ENCODE measurements around the gene ZNF862. TPM values are rescaled to one million over a fixed set of nuclear protein-coding genes. Genes with fewer than 3 reads are reported as not detected.

The ZNF862 gene
- total RNA-seq, 1 experiment from 2014 or later, result 42.4 TPM

GRCh38 chr7:149823631-149824199 lies 14.5 kb upstream of the ZNF862 start:
- intact Hi-C loops (cut with micrococcal nuclease; ENCODE audit: unreplicated experiment), result no loop called here
- no peak for DNase-seq
- CTCF ChIA-PET, result no interaction called here
- Histone ChIP-seq H3K9me2 (ENCODE audit: insufficient read depth) (no peaks in the 10 kb centered on the region), H2AFZ (no peak overlapping the region), H3K9me3 (ENCODE audit: insufficient read depth, low read depth) (no peaks in the 10 kb centered on the region), H3K4me2 (no peak overlapping the region), H3F3A (ENCODE audit: insufficient read depth, low read depth) (no peaks in the 10 kb centered on the region), H3K79me2 (ENCODE audit: low read depth) (no peaks in the 10 kb centered on the region), H3K4me1 (replicated peaks; ENCODE audit: insufficient read depth) (no peaks in the 10 kb centered on the region), H4K20me1 (ENCODE audit: insufficient read depth) (no peaks in the 10 kb centered on the region), H3K4me3 (no peak overlapping the region), H3K27ac (no peak overlapping the region), H3K27me3 (ENCODE audit: insufficient read depth, low read depth) (peaks cover 54% of the 10 kb centered on the region), H3K36me3 (ENCODE audit: low read depth) (no peaks in the 10 kb centered on the region)
- BruUV-seq (replicated peaks), result no TSS peak
- POLR2A ChIA-PET (ENCODE audit: unreplicated experiment), result no interaction called here
- TF ChIP-seq EZH2 (IDR thresholded peaks at IDR 0.05; ENCODE audit: low read depth), result no peak
- TF ChIP-seq, protein P1, sequence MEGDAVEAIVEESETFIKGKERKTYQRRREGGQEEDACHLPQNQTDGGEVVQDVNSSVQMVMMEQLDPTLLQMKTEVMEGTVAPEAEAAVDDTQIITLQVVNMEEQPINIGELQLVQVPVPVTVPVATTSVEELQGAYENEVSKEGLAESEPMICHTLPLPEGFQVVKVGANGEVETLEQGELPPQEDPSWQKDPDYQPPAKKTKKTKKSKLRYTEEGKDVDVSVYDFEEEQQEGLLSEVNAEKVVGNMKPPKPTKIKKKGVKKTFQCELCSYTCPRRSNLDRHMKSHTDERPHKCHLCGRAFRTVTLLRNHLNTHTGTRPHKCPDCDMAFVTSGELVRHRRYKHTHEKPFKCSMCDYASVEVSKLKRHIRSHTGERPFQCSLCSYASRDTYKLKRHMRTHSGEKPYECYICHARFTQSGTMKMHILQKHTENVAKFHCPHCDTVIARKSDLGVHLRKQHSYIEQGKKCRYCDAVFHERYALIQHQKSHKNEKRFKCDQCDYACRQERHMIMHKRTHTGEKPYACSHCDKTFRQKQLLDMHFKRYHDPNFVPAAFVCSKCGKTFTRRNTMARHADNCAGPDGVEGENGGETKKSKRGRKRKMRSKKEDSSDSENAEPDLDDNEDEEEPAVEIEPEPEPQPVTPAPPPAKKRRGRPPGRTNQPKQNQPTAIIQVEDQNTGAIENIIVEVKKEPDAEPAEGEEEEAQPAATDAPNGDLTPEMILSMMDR (conservative IDR thresholded peaks at IDR 0.05), result no peak

DNA sequence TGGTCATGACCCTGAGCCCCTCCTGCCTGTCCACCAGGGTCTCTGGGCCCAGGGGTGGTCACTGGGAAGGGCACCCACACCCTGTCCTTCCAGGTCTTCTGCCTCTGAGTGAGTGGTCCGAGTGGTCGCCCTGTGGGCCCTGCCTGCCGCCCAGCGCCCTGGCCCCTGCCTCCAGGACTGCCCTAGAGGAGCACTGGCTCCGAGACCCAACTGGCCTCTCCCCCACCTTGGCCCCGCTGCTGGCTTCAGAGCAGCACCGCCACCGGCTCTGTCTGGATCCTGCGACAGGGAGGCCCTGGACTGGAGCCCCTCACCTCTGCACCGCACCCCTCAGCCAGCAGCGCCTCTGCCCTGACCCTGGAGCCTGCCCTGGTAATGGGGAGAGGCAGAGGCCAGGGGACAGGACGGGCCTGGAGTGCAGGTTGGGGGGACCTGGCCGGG lies 13.9 kb upstream of the ZNF862 start:
- Histone ChIP-seq H3K4me1 (replicated peaks; ENCODE audit: insufficient read depth) (no peaks in the 10 kb centered on the region), H3F3A (ENCODE audit: insufficient read depth, low read depth) (no peaks in the 10 kb centered on the region), H3K79me2 (ENCODE audit: low read depth) (no peaks in the 10 kb centered on the region), H4K20me1 (ENCODE audit: insufficient read depth) (no peaks in the 10 kb centered on the region), H3K9me3 (ENCODE audit: insufficient read depth, low read depth) (no peaks in the 10 kb centered on the region), H3K4me2 (no peak overlapping the region), H3K36me3 (ENCODE audit: low read depth) (no peaks in the 10 kb centered on the region), H2AFZ (no peak overlapping the region), H3K9me2 (ENCODE audit: insufficient read depth) (no peaks in the 10 kb centered on the region), H3K27me3 (ENCODE audit: insufficient read depth, low read depth) (peaks cover 50% of the 10 kb centered on the region), H3K4me3 (no peak overlapping the region), H3K27ac (no peak overlapping the region)
- intact Hi-C loops (cut with micrococcal nuclease; ENCODE audit: unreplicated experiment), result no loop called here
- no TSS peak for BruUV-seq (replicated peaks)
- TF ChIP-seq, protein P1 (conservative IDR thresholded peaks at IDR 0.05), result no peak
- TF ChIP-seq EZH2 (IDR thresholded peaks at IDR 0.05; ENCODE audit: low read depth), result no peak
- DNase-seq, result no peak
- CTCF ChIA-PET, result no interaction called here
- POLR2A ChIA-PET (ENCODE audit: unreplicated experiment), result no interaction called here

DNA sequence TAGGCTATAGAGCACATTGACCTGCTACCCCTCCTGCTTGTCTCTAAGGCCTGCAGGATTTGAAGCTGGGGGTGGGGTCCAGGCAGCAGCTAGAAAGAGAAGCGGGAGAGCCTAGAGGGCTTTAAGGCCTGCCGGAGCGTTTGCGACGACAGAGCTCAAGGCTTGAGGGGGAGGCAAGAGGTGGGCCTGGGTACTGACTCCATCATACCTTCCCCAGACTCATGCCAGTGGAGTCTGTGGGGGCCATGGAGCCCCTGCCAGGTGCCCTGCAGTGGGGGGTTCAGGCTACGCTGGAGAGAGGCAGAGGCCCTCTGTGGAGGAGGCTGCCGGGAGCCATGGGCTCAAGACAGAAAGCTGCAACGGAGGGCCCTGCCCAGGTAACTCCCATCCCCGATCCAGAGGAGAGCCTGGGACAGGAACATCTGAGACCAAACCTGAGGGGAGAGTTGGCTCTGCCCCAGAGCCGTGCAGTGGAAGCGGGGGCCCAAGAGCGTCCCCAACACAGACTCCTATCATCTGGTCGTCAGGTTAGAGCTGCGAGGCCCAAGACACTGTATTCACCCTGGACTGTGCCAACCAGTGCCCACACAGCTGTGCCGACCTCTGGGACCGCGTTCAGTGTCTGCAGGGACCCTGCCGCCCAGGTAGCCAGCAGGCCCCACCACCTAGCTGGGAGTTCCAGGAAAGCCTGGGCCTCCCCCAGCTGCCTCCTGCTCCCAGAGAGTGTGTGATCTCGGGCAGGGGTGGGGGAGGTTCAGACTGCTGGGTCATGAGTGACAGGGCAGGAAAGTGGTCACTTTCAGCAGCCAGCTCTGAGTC lies 13.2 kb upstream of the ZNF862 start:
- no peak for DNase-seq
- TF ChIP-seq, protein P1 (conservative IDR thresholded peaks at IDR 0.05), result no peak
- no peak for TF ChIP-seq EZH2 (IDR thresholded peaks at IDR 0.05; ENCODE audit: low read depth)
- CTCF ChIA-PET, result no interaction called here

More for the DNA sequence above, 13.2 kb upstream of the ZNF862 start:
- Histone ChIP-seq H3K27ac (no peak overlapping the region), H3K4me3 (no peak overlapping the region), H4K20me1 (ENCODE audit: insufficient read depth) (no peaks in the 10 kb centered on the region), H3K27me3 (ENCODE audit: insufficient read depth, low read depth) (peaks cover 46% of the 10 kb centered on the region), H2AFZ (no peak overlapping the region), H3K9me2 (ENCODE audit: insufficient read depth) (no peaks in the 10 kb centered on the region), H3K79me2 (ENCODE audit: low read depth) (no peaks in the 10 kb centered on the region), H3K4me1 (replicated peaks; ENCODE audit: insufficient read depth) (no peaks in the 10 kb centered on the region), H3K4me2 (no peak overlapping the region), H3K9me3 (ENCODE audit: insufficient read depth, low read depth) (no peaks in the 10 kb centered on the region), H3K36me3 (ENCODE audit: low read depth) (no peaks in the 10 kb centered on the region), H3F3A (ENCODE audit: insufficient read depth, low read depth) (no peaks in the 10 kb centered on the region)
- POLR2A ChIA-PET (ENCODE audit: unreplicated experiment), result interaction anchor here (0.6 kb wide), 1 partner anchor 81 kb away, joined by 3 read pairs; no protein-coding TSS in a partner anchor
- intact Hi-C loops (cut with micrococcal nuclease; ENCODE audit: unreplicated experiment), result no loop called here
- BruUV-seq (replicated peaks), result no TSS peak
